ENCODE measurements around the gene LRRC75B. TPM values are rescaled to one million over a fixed set of nuclear protein-coding genes. Genes with fewer than 3 reads are reported as not detected.
"Not testable (repeated sequence)": the region's sequence is repeated elsewhere in the genome, so short reads cannot be mapped to it uniquely, and the experiment has no call there.

LRRC75B gene
- polyA plus RNA-seq, 1 donor from 2014 or later, result 12.2 TPM

GRCh38 chr22:24630812-24631427, 38.0 kb upstream of the LRRC75B start:
- not testable (repeated sequence) for H3K27ac ChIP-seq (ENCODE audit: low read length); H3K9ac ChIP-seq (ENCODE audit: low read length); H3K4me3 ChIP-seq (ENCODE audit: low read length); H3K9me3 ChIP-seq (ENCODE audit: low read length); H4K20me1 ChIP-seq (ENCODE audit: insufficient read depth); H3K79me2 ChIP-seq (replicated peaks; ENCODE audit: insufficient read depth, low read length); H3K4me2 ChIP-seq (ENCODE audit: low read length); H3K9me2 ChIP-seq (ENCODE audit: insufficient read depth, low read length); H3K27me3 ChIP-seq (ENCODE audit: insufficient read depth, low read depth, low read length); H2AFZ ChIP-seq (ENCODE audit: low read depth, low read length); H3K36me3 ChIP-seq (ENCODE audit: insufficient read depth, low read length); H3F3A ChIP-seq (ENCODE audit: insufficient read depth, low read length, poor library complexity, severe bottlenecking)

GRCh38 chr22:24629069-24629468, 36.2 kb upstream of the LRRC75B start:
- not testable (repeated sequence) for H3K4me2 ChIP-seq (ENCODE audit: low read length); H3K9me3 ChIP-seq (ENCODE audit: low read length); H3K9ac ChIP-seq (ENCODE audit: low read length); H3K27me3 ChIP-seq (ENCODE audit: insufficient read depth, low read depth, low read length); H3K79me2 ChIP-seq (replicated peaks; ENCODE audit: insufficient read depth, low read length); H3K4me3 ChIP-seq (ENCODE audit: low read length); H4K20me1 ChIP-seq (ENCODE audit: insufficient read depth); H3K36me3 ChIP-seq (ENCODE audit: insufficient read depth, low read length); H2AFZ ChIP-seq (ENCODE audit: low read depth, low read length); H3K9me2 ChIP-seq (ENCODE audit: insufficient read depth, low read length); H3K27ac ChIP-seq (ENCODE audit: low read length); H3F3A ChIP-seq (ENCODE audit: insufficient read depth, low read length, poor library complexity, severe bottlenecking)

GRCh38 chr22:24627911-24628310, 35.0 kb upstream of the LRRC75B start:
- H3F3A ChIP-seq (ENCODE audit: insufficient read depth, low read length, poor library complexity, severe bottlenecking); H3K9me3 ChIP-seq (ENCODE audit: low read length); H4K20me1 ChIP-seq (ENCODE audit: insufficient read depth); H3K4me2 ChIP-seq (ENCODE audit: low read length); H3K27me3 ChIP-seq (ENCODE audit: insufficient read depth, low read depth, low read length); H3K27ac ChIP-seq (ENCODE audit: low read length); H3K79me2 ChIP-seq (replicated peaks; ENCODE audit: insufficient read depth, low read length); H3K9me2 ChIP-seq (ENCODE audit: insufficient read depth, low read length); H3K4me3 ChIP-seq (ENCODE audit: low read length); H2AFZ ChIP-seq (ENCODE audit: low read depth, low read length); H3K36me3 ChIP-seq (ENCODE audit: insufficient read depth, low read length); H3K9ac ChIP-seq (ENCODE audit: low read length): not testable (repeated sequence)

- not testable (repeated sequence) for H3K9me3 ChIP-seq (ENCODE audit: low read length); H3K36me3 ChIP-seq (ENCODE audit: insufficient read depth, low read length); H3K27me3 ChIP-seq (ENCODE audit: insufficient read depth, low read depth, low read length); H3K27ac ChIP-seq (ENCODE audit: low read length); H2AFZ ChIP-seq (ENCODE audit: low read depth, low read length); H3K9ac ChIP-seq (ENCODE audit: low read length); H3K4me3 ChIP-seq (ENCODE audit: low read length); H3K9me2 ChIP-seq (ENCODE audit: insufficient read depth, low read length); H4K20me1 ChIP-seq (ENCODE audit: insufficient read depth); H3F3A ChIP-seq (ENCODE audit: insufficient read depth, low read length, poor library complexity, severe bottlenecking); H3K4me2 ChIP-seq (ENCODE audit: low read length); H3K79me2 ChIP-seq (replicated peaks; ENCODE audit: insufficient read depth, low read length)
Measured at GRCh38 chr22:24622596-24622995, 29.7 kb upstream of the LRRC75B start.

DNA sequence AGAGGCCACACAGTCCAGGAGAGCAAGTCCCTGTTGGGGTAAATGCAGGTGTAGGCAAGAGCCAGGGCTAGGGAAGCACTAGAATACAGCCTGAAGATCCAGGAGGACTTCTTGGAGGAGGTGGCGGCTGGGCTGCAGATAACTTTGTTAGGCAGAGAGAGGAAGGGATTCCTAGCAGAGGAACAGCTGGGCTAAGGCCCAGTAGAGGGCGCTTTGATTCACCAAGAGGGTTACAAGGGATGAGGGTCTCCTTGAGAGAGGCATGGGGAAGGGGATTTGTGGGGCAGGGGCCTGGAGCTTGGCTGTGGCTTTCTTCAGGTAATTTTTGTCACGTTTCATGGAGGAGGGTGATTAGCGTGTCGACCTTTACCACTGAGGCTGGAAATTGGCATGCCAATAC, 28.4 kb upstream of the LRRC75B start:
- not testable (repeated sequence) for H3K9ac ChIP-seq (ENCODE audit: low read length); H3K27me3 ChIP-seq (ENCODE audit: insufficient read depth, low read depth, low read length); H3K4me3 ChIP-seq (ENCODE audit: low read length); H4K20me1 ChIP-seq (ENCODE audit: insufficient read depth); H3K9me2 ChIP-seq (ENCODE audit: insufficient read depth, low read length); H3K27ac ChIP-seq (ENCODE audit: low read length); H3K4me2 ChIP-seq (ENCODE audit: low read length); H3K36me3 ChIP-seq (ENCODE audit: insufficient read depth, low read length); H3F3A ChIP-seq (ENCODE audit: insufficient read depth, low read length, poor library complexity, severe bottlenecking); H2AFZ ChIP-seq (ENCODE audit: low read depth, low read length); H3K9me3 ChIP-seq (ENCODE audit: low read length); H3K79me2 ChIP-seq (replicated peaks; ENCODE audit: insufficient read depth, low read length)

- not testable (repeated sequence) for H3K27me3 ChIP-seq (ENCODE audit: insufficient read depth, low read depth, low read length); H3F3A ChIP-seq (ENCODE audit: insufficient read depth, low read length, poor library complexity, severe bottlenecking); H3K27ac ChIP-seq (ENCODE audit: low read length); H3K36me3 ChIP-seq (ENCODE audit: insufficient read depth, low read length); H3K79me2 ChIP-seq (replicated peaks; ENCODE audit: insufficient read depth, low read length); H4K20me1 ChIP-seq (ENCODE audit: insufficient read depth); H3K4me2 ChIP-seq (ENCODE audit: low read length); H3K4me3 ChIP-seq (ENCODE audit: low read length); H3K9me2 ChIP-seq (ENCODE audit: insufficient read depth, low read length); H3K9ac ChIP-seq (ENCODE audit: low read length); H2AFZ ChIP-seq (ENCODE audit: low read depth, low read length); H3K9me3 ChIP-seq (ENCODE audit: low read length)
Measured at GRCh38 chr22:24614794-24615193, 21.9 kb upstream of the LRRC75B start.

GRCh38 chr22:24609888-24610287, 17.0 kb upstream of the LRRC75B start:
- H3K9ac ChIP-seq (ENCODE audit: low read length); H3K36me3 ChIP-seq (ENCODE audit: insufficient read depth, low read length); H3K4me2 ChIP-seq (ENCODE audit: low read length); H3K27ac ChIP-seq (ENCODE audit: low read length); H3K4me3 ChIP-seq (ENCODE audit: low read length); H4K20me1 ChIP-seq (ENCODE audit: insufficient read depth); H3K9me2 ChIP-seq (ENCODE audit: insufficient read depth, low read length); H3K27me3 ChIP-seq (ENCODE audit: insufficient read depth, low read depth, low read length); H3K79me2 ChIP-seq (replicated peaks; ENCODE audit: insufficient read depth, low read length); H3K9me3 ChIP-seq (ENCODE audit: low read length); H2AFZ ChIP-seq (ENCODE audit: low read depth, low read length); H3F3A ChIP-seq (ENCODE audit: insufficient read depth, low read length, poor library complexity, severe bottlenecking): not testable (repeated sequence)

DNA sequence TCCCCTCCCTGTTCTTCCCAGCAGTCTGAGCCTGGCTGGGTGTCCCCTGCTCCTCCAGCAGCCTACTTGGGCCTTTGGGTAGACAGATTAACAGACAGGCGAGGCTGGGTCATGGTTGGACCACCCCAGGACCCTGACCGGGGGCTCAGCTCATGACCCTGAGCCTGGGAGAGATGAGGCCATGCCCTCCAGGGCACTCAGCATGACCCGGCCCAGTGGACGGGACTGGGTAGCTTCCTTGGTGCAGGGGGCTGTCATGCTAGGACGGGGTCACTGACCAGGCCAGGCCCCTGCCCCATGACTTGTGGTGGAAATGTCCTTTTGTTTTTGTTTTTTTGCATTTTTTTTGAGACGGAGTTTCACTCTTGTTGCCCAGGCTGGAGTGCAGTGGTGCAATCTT, 15.5 kb upstream of the LRRC75B start:
- H3K27me3 ChIP-seq (ENCODE audit: insufficient read depth, low read depth, low read length); H3K4me3 ChIP-seq (ENCODE audit: low read length); H3K9me2 ChIP-seq (ENCODE audit: insufficient read depth, low read length); H3K9ac ChIP-seq (ENCODE audit: low read length); H3K9me3 ChIP-seq (ENCODE audit: low read length); H3K79me2 ChIP-seq (replicated peaks; ENCODE audit: insufficient read depth, low read length); H3K36me3 ChIP-seq (ENCODE audit: insufficient read depth, low read length); H2AFZ ChIP-seq (ENCODE audit: low read depth, low read length); H3F3A ChIP-seq (ENCODE audit: insufficient read depth, low read length, poor library complexity, severe bottlenecking); H3K4me2 ChIP-seq (ENCODE audit: low read length); H4K20me1 ChIP-seq (ENCODE audit: insufficient read depth); H3K27ac ChIP-seq (ENCODE audit: low read length): not testable (repeated sequence)

All from neural cell (in vitro differentiated cells).